Measurements from ENCODE around the gene STK17A. TPM values are rescaled to one million over a fixed set of nuclear protein-coding genes. Genes with fewer than 3 reads are reported as not detected.

STK17A gene
- total RNA-seq, 4 donors from 2014 or later = 7.9 to 22.9 (median 16.4) TPM

DNA sequence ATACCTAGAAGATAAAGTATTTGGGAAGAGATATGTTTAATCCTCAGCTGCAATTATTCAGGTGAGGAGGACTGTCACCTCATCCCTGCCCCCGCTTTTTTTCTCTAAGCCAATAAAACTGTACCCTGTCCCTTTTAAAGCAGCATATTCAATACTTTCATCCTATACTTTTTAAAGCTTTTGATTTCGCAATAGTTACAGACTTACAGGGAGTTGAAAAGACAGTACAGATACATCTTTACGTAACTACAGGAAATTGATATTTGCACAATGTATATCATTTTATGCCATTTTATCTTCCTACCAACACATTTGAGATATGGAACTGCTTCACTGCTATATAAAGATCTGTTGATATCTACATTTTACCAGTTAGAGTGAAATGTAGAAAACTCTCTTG lies 47.6 kb downstream of the STK17A start:
- H3K4me3 ChIP-seq (replicated peaks in 1 of 3) = no peak overlapping the region
- TF ChIP-seq, protein P1, sequence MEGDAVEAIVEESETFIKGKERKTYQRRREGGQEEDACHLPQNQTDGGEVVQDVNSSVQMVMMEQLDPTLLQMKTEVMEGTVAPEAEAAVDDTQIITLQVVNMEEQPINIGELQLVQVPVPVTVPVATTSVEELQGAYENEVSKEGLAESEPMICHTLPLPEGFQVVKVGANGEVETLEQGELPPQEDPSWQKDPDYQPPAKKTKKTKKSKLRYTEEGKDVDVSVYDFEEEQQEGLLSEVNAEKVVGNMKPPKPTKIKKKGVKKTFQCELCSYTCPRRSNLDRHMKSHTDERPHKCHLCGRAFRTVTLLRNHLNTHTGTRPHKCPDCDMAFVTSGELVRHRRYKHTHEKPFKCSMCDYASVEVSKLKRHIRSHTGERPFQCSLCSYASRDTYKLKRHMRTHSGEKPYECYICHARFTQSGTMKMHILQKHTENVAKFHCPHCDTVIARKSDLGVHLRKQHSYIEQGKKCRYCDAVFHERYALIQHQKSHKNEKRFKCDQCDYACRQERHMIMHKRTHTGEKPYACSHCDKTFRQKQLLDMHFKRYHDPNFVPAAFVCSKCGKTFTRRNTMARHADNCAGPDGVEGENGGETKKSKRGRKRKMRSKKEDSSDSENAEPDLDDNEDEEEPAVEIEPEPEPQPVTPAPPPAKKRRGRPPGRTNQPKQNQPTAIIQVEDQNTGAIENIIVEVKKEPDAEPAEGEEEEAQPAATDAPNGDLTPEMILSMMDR (IDR thresholded peaks at IDR 0.05) = no peak
- no peak for TF ChIP-seq POLR2A (IDR thresholded peaks at IDR 0.05)
- H3K27ac ChIP-seq = no peak overlapping the region
- intact Hi-C loops (cut with DNase I) = no loop called here
- no peaks in the 10 kb centered on the region for H3K9me3 ChIP-seq
- WGBS, 2 donors = 80 to 81% methylated on average over 3 of the region's 3 CpGs
- H3K4me1 ChIP-seq = peaks cover 19 to 24% of the 10 kb centered on the region in 2 donors
- no peak for DNase-seq
- H3K36me3 ChIP-seq = peaks cover 0 to 7% of the 10 kb centered on the region in 2 donors
- no peaks in the 10 kb centered on the region for H3K27me3 ChIP-seq

DNA sequence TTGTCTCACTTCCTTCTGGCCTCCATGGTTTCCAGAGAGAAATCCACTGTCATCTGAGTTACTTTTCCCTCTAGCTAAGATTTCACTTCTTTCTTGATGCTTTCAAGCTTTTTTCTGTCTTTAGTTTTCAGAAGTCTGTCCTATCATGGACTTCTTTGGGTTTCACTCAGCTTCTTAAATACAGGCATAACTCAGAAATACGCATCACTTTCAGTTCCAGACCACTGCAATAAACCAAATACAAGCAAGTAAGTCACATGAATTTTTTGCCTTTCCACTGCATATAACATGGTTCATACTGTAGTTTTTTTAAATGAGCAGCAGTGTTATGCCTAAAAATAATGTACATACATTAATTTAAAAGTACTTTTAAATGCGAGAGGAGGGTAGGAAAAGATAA lies 48.7 kb downstream of the STK17A start:
- intact Hi-C loops (cut with DNase I) = no loop called here

DNA sequence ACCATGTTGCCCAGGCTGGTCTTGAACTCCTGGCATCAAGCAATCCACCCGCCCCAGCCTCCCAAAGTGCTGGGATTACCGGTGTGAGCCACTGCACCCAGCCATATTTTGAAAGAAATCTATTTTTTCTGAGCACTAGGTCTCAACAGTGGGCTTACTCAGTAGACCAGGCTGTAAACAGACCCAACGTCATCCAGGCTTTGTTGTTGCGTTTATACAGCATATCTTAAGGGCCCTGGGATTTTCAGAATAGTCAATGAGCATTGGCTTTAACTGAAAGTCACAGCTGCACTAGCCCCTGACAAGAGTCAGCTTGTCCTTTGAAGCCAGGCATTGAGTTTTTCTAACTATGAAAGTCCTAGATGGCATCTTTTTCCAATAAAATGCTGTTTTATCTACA lies 49.8 kb downstream of the STK17A start:
- no peak for DNase-seq
- Histone ChIP-seq H3K4me1 (peaks cover 9 to 16% of the 10 kb centered on the region in 2 donors), H3K4me3 (replicated peaks in 1 of 3) (no peak overlapping the region), H3K27me3 (no peaks in the 10 kb centered on the region), H3K27ac (no peak overlapping the region), H3K36me3 (peaks cover 0 to 7% of the 10 kb centered on the region in 2 donors), H3K9me3 (no peaks in the 10 kb centered on the region)
- WGBS, 2 donors = 98 to 99% methylated on average over 4 of the region's 4 CpGs
- intact Hi-C loops (cut with DNase I) = no loop called here
- TF ChIP-seq, protein P1 (IDR thresholded peaks at IDR 0.05) = no peak
- no peak for TF ChIP-seq POLR2A (IDR thresholded peaks at IDR 0.05)

More for the DNA sequence above, 48.7 kb downstream of the STK17A start:
- peaks cover 0 to 7% of the 10 kb centered on the region in 2 donors for H3K36me3 ChIP-seq
- WGBS, 2 donors = 94 to 97% methylated on average over 2 of the region's 2 CpGs
- H3K9me3 ChIP-seq = no peaks in the 10 kb centered on the region
- DNase-seq = no peak
- H3K4me1 ChIP-seq = peaks cover 15 to 16% of the 10 kb centered on the region in 2 donors
- no peak overlapping the region for H3K27ac ChIP-seq
- H3K27me3 ChIP-seq = no peaks in the 10 kb centered on the region
- H3K4me3 ChIP-seq (replicated peaks in 1 of 3) = no peak overlapping the region
- TF ChIP-seq, protein P1 (IDR thresholded peaks at IDR 0.05) = no peak
- no peak for TF ChIP-seq POLR2A (IDR thresholded peaks at IDR 0.05)

DNA sequence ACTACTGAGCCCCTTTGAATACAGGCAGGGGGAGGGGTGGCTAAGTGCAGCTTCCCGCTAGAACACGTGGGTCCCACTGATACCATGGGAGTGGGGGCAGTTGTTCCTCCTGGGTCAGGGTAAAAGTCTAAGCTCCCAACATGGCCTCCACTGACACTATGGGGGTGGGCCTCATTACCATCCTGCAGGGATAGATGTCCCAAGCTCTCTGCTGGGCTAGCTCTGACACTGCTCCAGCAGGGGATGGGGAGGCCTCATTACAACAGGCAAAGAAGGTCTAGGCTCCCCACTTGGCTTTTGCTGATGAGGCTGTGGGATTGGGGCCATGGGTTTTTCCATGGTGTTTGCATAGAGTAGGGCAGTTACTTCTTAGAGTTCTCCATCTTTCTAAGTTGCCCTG lies 51.5 kb downstream of the STK17A start:
- intact Hi-C loops (cut with DNase I) = no loop called here
- H3K36me3 ChIP-seq = peaks cover 0 to 7% of the 10 kb centered on the region in 2 donors
- TF ChIP-seq, protein P1 (IDR thresholded peaks at IDR 0.05) = no peak
- TF ChIP-seq POLR2A (IDR thresholded peaks at IDR 0.05) = no peak
- H3K27me3 ChIP-seq = no peaks in the 10 kb centered on the region
- H3K9me3 ChIP-seq = no peaks in the 10 kb centered on the region
- H3K4me3 ChIP-seq (replicated peaks in 1 of 3) = no peak overlapping the region
- H3K4me1 ChIP-seq = peaks cover 12 to 19% of the 10 kb centered on the region in 2 donors
- no peak overlapping the region for H3K27ac ChIP-seq
- no peak for DNase-seq
- WGBS, 2 donors = 92 to 100% methylated on average over 2 of the region's 2 CpGs

DNA sequence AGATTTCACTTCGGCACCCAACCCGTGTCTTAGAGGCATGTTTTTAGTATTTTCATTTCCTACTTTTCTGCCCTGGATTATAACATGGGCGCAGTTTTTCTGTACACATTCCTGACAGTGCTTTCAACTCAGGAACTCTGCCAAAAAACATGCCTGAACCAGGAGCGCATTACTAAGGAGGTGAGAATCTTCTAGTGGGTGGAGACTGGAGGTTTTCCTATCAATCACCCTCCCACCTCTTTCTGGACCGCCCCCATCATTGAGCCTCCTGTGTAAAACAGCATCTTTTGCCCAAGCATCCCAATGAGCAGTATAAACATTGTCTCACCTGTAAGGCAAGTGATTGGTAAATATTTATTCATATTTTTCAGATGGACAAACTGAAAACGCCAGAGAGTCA lies 53.2 kb downstream of the STK17A start:
- 39 to 45% methylated on average over 6 of the region's 6 CpGs for WGBS, 2 donors
- Histone ChIP-seq H3K9me3 (no peaks in the 10 kb centered on the region), H3K4me3 (replicated peaks in 1 of 3) (no peak overlapping the region), H3K27ac (peak overlapping the region; percentile 43 to 68 (median 66)), H3K36me3 (peaks cover 0 to 4% of the 10 kb centered on the region in 2 donors), H3K4me1 (peaks cover 26 to 33% of the 10 kb centered on the region in 2 donors), H3K27me3 (no peaks in the 10 kb centered on the region)
- peak; percentile 69 to 74 for DNase-seq
- TF ChIP-seq, protein P1 (IDR thresholded peaks at IDR 0.05) = no peak
- TF ChIP-seq POLR2A (IDR thresholded peaks at IDR 0.05) = no peak
- intact Hi-C loops (cut with DNase I) = no loop called here
